ENCODE data around the gene GAS2L1. TPM values are rescaled to one million over a fixed set of nuclear protein-coding genes. Genes with fewer than 3 reads are reported as not detected.
A peak's percentile ranks its signal among the peaks of the same experiment; 100 is the strongest.

Gene GAS2L1
- total RNA-seq, 1 experiment from 2014 or later: 22.7 TPM

DNA sequence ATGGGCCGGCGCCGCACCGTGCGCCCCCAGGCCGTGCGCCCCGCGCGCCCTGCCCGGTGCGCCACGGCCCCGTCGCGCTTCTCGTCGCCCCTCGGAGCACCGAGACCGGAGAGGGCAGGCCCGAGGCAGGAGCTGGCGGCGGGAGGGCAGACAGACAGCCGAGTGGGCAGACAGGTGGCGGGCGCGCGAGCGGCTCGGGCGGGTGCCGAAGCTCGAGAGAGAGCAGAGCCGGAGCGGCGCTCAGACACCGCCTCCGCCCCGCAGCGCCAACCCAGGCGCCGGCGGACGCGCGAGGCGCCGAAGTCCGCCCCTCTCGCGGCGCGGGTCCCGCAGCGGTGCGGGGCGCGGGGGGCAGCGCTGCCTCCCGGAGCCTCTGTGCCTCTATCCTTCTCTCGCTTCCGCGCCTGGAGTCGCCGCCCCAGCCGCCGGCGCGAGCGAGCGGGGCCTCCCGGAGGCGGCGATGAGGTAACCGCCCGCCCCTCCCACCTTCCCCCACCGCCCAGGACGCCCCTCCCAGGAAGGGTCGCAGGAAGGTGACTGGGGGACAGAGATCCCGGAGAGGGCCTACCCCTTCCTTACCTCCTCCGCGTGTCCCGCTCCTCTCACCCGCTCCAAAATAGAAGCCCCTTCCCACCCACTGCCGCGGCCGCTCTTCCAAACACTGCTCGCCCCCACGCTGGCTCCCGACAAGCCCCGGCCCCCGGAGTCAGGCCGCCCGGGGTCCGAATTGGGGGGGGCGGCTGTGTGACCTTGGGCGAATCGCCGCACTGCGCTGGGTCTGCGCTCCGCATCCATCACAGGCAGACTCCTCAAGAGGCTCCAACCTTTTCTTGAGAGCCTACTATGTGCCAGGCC lies 9.1 kb downstream of the GAS2L1 start, which contains the start of gene RASL10A:
Gene RASL10A, minus strand, starts transcription at position 412 of the 855 bp plus-strand sequence. CDS start 451 bp downstream, outside the sequence.
- BruUV-seq (replicated peaks): no TSS peak
- ChIA-PET CTCF (no interaction called here), POLR2A (ENCODE audit: low non-redundant PET) (no interaction called here)
- TF ChIP-seq CTCF (conservative IDR thresholded peaks at IDR 0.05; ENCODE audit: low read depth, low read length): no peak
- TF ChIP-seq EZH2 (IDR thresholded peaks at IDR 0.05; ENCODE audit: borderline replicate concordance, low read depth, low read length, poor library complexity, severe bottlenecking): no peak
- no peak for DNase-seq (ENCODE audit: low spot score)
- H3K36me3 ChIP-seq (ENCODE audit: insufficient read depth, low read length, poor library complexity, severe bottlenecking): no peaks in the 10 kb centered on the region
- H3K27me3 ChIP-seq (replicated peaks; ENCODE audit: insufficient read depth, low read depth, low read length, poor library complexity): peaks cover 32% of the 10 kb centered on the region
- H3K4me3 ChIP-seq (ENCODE audit: low read depth, low read length, poor library complexity, severe bottlenecking): peak within 1 kb of the TSS; percentile 33
- no peaks in the 10 kb centered on the region for H3K9me3 ChIP-seq (ENCODE audit: low read depth, low read length, poor library complexity, severe bottlenecking)
- peaks cover 15% of the 10 kb centered on the region for H3K4me1 ChIP-seq (ENCODE audit: insufficient read depth, low read length, poor library complexity, severe bottlenecking)
- H3K27ac ChIP-seq (ENCODE audit: low read depth, low read length, poor library complexity, severe bottlenecking): no peak within 1 kb of the TSS
- intact Hi-C loops (cut with micrococcal nuclease; ENCODE audit: unreplicated experiment): no loop called here

DNA sequence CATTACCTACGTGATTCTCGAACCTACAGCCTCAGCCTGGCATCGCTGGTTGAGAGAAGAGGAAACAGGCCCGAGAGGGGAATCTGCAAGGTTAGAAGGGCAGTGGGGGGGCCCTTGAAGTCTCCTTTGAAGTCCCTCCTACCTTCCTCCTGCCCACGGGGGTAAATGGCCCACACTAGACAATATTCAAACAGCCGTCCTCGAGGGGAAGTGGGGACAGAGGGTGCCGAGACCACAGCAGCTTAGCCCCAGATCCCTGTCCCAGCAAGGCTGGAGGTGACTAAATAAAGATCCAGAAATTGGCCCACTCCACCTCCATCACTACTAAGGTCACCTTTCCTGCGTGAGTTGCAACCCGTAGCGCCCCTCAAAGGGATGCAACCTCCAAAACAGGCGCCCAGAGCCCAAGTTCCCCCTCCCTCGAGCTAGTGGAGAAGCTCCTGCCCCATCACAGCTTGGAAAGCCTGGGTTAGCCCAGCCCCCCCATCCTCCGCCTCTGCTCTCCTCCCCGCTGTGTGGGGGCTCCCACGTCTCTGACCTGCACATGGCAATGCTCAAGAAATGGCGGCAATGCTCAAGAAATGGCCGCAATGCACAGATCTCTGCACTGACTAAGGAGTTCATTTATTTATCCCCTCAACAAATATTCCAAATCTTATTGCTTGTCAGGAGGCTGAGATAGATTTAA lies 9.8 kb downstream of the GAS2L1 start:
- no peak for DNase-seq (ENCODE audit: low spot score)
- POLR2A ChIA-PET (ENCODE audit: low non-redundant PET): no interaction called here
- intact Hi-C loops (cut with micrococcal nuclease; ENCODE audit: unreplicated experiment): no loop called here
- Histone ChIP-seq H3K9me3 (ENCODE audit: low read depth, low read length, poor library complexity, severe bottlenecking) (no peaks in the 10 kb centered on the region), H3K36me3 (ENCODE audit: insufficient read depth, low read length, poor library complexity, severe bottlenecking) (no peaks in the 10 kb centered on the region), H3K27me3 (replicated peaks; ENCODE audit: insufficient read depth, low read depth, low read length, poor library complexity) (peaks cover 32% of the 10 kb centered on the region), H3K4me3 (ENCODE audit: low read depth, low read length, poor library complexity, severe bottlenecking) (peak overlapping the region; percentile 33), H3K27ac (ENCODE audit: low read depth, low read length, poor library complexity, severe bottlenecking) (no peak overlapping the region), H3K4me1 (ENCODE audit: insufficient read depth, low read length, poor library complexity, severe bottlenecking) (peaks cover 7% of the 10 kb centered on the region)
- BruUV-seq (replicated peaks): no TSS peak
- TF ChIP-seq CTCF (conservative IDR thresholded peaks at IDR 0.05; ENCODE audit: low read depth, low read length) (no peak), EZH2 (IDR thresholded peaks at IDR 0.05; ENCODE audit: borderline replicate concordance, low read depth, low read length, poor library complexity, severe bottlenecking) (no peak)
- CTCF ChIA-PET: interaction anchor here (0.7 to 0.9 kb wide), 2 partner anchors 10 to 133 kb away, joined by 3 to 4 read pairs; partner anchors contain the start of gene GAS2L1

- no peaks in the 10 kb centered on the region for H3K36me3 ChIP-seq (ENCODE audit: insufficient read depth, low read length, poor library complexity, severe bottlenecking)
- ChIA-PET POLR2A (ENCODE audit: low non-redundant PET) (interaction anchor here (0.6 kb wide), 1 partner anchor 25 kb away, joined by 9 read pairs; no protein-coding TSS in a partner anchor), CTCF (no interaction called here)
- TF ChIP-seq CTCF (conservative IDR thresholded peaks at IDR 0.05; ENCODE audit: low read depth, low read length) (no peak), EZH2 (IDR thresholded peaks at IDR 0.05; ENCODE audit: borderline replicate concordance, low read depth, low read length, poor library complexity, severe bottlenecking) (no peak)
- H3K9me3 ChIP-seq (ENCODE audit: low read depth, low read length, poor library complexity, severe bottlenecking): no peaks in the 10 kb centered on the region
- no peak overlapping the region for H3K27ac ChIP-seq (ENCODE audit: low read depth, low read length, poor library complexity, severe bottlenecking)
- peaks cover 6% of the 10 kb centered on the region for H3K4me1 ChIP-seq (ENCODE audit: insufficient read depth, low read length, poor library complexity, severe bottlenecking)
- intact Hi-C loops (cut with micrococcal nuclease; ENCODE audit: unreplicated experiment): no loop called here
- no peak for DNase-seq (ENCODE audit: low spot score)
- H3K4me3 ChIP-seq (ENCODE audit: low read depth, low read length, poor library complexity, severe bottlenecking): no peak overlapping the region
- no TSS peak for BruUV-seq (replicated peaks)
- peaks cover 32% of the 10 kb centered on the region for H3K27me3 ChIP-seq (replicated peaks; ENCODE audit: insufficient read depth, low read depth, low read length, poor library complexity)
These were observed 11.5 kb downstream of the GAS2L1 start for GRCh38 chr22:29317827-29318454.

All from A673 (cell line).